Measurements from ENCODE around the gene RNF43.

The RNF43 gene

DNA sequence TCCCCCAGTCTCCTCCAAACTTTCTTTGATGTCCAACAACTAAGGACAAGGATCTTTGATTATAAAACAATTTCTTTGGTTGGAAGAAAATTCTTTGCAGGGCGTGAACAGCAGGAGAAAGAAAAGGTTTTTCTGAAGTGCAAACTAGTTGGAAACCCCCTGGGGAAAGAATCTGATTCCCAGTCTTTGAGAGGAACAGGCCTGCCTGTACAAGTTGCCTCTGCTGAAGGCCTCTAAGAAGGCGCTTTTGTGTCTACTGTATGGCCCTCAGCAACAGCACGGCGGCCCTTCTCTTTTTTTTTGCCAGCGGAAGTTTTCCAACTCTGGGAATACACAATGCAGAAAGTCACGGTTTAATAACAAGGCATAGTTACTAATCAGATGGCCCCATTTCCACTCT is 14.0 kb downstream of the RNF43 start:
- Histone ChIP-seq H3K4me1 (ENCODE audit: control insufficient read depth, low read length) (no peaks in the 10 kb centered on the region), H3K4me2 (ENCODE audit: low read length) (no peak overlapping the region), H3F3A (ENCODE audit: control insufficient read depth, insufficient read depth) (no peaks in the 10 kb centered on the region), H4K20me1 (ENCODE audit: control insufficient read depth, insufficient read depth, low read depth, low read length) (no peaks in the 10 kb centered on the region), H3K9me2 (replicated peaks; ENCODE audit: control insufficient read depth, low read length) (no peaks in the 10 kb centered on the region), H3K36me3 (ENCODE audit: control insufficient read depth, low read length) (no peaks in the 10 kb centered on the region), H3K9me3 (ENCODE audit: control insufficient read depth, insufficient read depth, low read length) (no peaks in the 10 kb centered on the region), H3K27me3 (ENCODE audit: control insufficient read depth, low read length) (peaks cover 28% of the 10 kb centered on the region), H3K4me3 (ENCODE audit: low read length) (no peak overlapping the region), H3K27ac (ENCODE audit: low read depth, low read length) (no peak overlapping the region), H3K79me2 (ENCODE audit: control insufficient read depth, low read length) (no peaks in the 10 kb centered on the region)
- TF ChIP-seq EZH2phosphoT487 (IDR thresholded peaks at IDR 0.05; ENCODE audit: borderline replicate concordance, low read length): no peak
- TF ChIP-seq, protein P1, sequence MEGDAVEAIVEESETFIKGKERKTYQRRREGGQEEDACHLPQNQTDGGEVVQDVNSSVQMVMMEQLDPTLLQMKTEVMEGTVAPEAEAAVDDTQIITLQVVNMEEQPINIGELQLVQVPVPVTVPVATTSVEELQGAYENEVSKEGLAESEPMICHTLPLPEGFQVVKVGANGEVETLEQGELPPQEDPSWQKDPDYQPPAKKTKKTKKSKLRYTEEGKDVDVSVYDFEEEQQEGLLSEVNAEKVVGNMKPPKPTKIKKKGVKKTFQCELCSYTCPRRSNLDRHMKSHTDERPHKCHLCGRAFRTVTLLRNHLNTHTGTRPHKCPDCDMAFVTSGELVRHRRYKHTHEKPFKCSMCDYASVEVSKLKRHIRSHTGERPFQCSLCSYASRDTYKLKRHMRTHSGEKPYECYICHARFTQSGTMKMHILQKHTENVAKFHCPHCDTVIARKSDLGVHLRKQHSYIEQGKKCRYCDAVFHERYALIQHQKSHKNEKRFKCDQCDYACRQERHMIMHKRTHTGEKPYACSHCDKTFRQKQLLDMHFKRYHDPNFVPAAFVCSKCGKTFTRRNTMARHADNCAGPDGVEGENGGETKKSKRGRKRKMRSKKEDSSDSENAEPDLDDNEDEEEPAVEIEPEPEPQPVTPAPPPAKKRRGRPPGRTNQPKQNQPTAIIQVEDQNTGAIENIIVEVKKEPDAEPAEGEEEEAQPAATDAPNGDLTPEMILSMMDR (IDR thresholded peaks at IDR 0.05; ENCODE audit: low read depth, low read length, poor library complexity, severe bottlenecking): no peak

DNA sequence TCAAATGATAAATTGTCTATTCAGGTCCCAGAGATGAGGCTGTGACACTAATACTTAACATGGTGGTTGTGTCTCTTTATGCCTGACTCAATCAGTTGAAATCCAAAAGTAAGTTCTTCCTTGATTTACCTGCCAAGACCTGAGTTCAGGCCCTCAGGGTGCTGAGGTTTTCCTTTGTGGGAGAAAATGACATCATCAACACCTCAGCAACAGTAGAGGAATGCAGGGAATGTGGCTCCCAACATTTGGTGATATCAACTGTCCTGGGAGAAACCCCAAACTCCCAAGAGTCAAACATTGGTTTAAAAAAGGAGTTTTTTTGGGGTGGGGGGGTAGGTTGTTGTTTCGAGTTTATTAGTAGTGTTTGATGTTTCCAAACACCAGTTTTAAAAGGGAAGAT is 14.7 kb downstream of the RNF43 start:
- H3K9me3 ChIP-seq (ENCODE audit: control insufficient read depth, insufficient read depth, low read length): no peaks in the 10 kb centered on the region
- H3K27me3 ChIP-seq (ENCODE audit: control insufficient read depth, low read length): peaks cover 31% of the 10 kb centered on the region
- H3K36me3 ChIP-seq (ENCODE audit: control insufficient read depth, low read length): no peaks in the 10 kb centered on the region
- no peaks in the 10 kb centered on the region for H3K9me2 ChIP-seq (replicated peaks; ENCODE audit: control insufficient read depth, low read length)
- no peak overlapping the region for H3K4me2 ChIP-seq (ENCODE audit: low read length)
- H3K4me3 ChIP-seq (ENCODE audit: low read length): no peak overlapping the region
- no peaks in the 10 kb centered on the region for H3K79me2 ChIP-seq (ENCODE audit: control insufficient read depth, low read length)
- H4K20me1 ChIP-seq (ENCODE audit: control insufficient read depth, insufficient read depth, low read depth, low read length): no peaks in the 10 kb centered on the region
- no peaks in the 10 kb centered on the region for H3F3A ChIP-seq (ENCODE audit: control insufficient read depth, insufficient read depth)
- no peaks in the 10 kb centered on the region for H3K4me1 ChIP-seq (ENCODE audit: control insufficient read depth, low read length)
- TF ChIP-seq, protein P1 (IDR thresholded peaks at IDR 0.05; ENCODE audit: low read depth, low read length, poor library complexity, severe bottlenecking): no peak
- TF ChIP-seq EZH2phosphoT487 (IDR thresholded peaks at IDR 0.05; ENCODE audit: borderline replicate concordance, low read length): no peak
- H3K27ac ChIP-seq (ENCODE audit: low read depth, low read length): no peak overlapping the region

DNA sequence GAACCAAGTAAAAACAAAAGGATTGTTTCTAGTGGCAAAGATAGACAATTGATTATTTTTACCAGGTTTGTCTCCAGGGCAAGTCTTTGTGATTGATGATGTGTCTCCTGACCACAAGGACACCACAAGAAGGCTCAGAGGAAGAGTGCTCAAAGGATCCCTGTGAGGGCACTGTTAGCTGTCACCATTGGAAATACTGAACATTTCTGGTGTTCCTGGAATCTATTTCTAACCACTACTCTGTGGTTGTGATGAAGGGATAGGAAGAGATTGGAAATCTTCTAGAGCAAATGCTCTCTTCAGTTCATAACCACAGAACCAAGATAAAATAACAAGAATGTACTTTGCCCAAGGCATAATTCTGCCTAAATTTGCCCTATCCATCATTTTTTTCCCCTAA is 15.3 kb downstream of the RNF43 start:
- H3K4me1 ChIP-seq (ENCODE audit: control insufficient read depth, low read length): no peaks in the 10 kb centered on the region
- TF ChIP-seq, protein P1 (IDR thresholded peaks at IDR 0.05; ENCODE audit: low read depth, low read length, poor library complexity, severe bottlenecking): no peak
- no peak for TF ChIP-seq EZH2phosphoT487 (IDR thresholded peaks at IDR 0.05; ENCODE audit: borderline replicate concordance, low read length)
- no peaks in the 10 kb centered on the region for H3F3A ChIP-seq (ENCODE audit: control insufficient read depth, insufficient read depth)
- H3K4me2 ChIP-seq (ENCODE audit: low read length): no peak overlapping the region
- no peaks in the 10 kb centered on the region for H3K9me2 ChIP-seq (replicated peaks; ENCODE audit: control insufficient read depth, low read length)
- no peak overlapping the region for H3K27ac ChIP-seq (ENCODE audit: low read depth, low read length)
- no peaks in the 10 kb centered on the region for H3K9me3 ChIP-seq (ENCODE audit: control insufficient read depth, insufficient read depth, low read length)
- H3K79me2 ChIP-seq (ENCODE audit: control insufficient read depth, low read length): no peaks in the 10 kb centered on the region
- H4K20me1 ChIP-seq (ENCODE audit: control insufficient read depth, insufficient read depth, low read depth, low read length): no peaks in the 10 kb centered on the region
- H3K36me3 ChIP-seq (ENCODE audit: control insufficient read depth, low read length): no peaks in the 10 kb centered on the region
- H3K4me3 ChIP-seq (ENCODE audit: low read length): no peak overlapping the region
- H3K27me3 ChIP-seq (ENCODE audit: control insufficient read depth, low read length): peaks cover 31% of the 10 kb centered on the region

DNA sequence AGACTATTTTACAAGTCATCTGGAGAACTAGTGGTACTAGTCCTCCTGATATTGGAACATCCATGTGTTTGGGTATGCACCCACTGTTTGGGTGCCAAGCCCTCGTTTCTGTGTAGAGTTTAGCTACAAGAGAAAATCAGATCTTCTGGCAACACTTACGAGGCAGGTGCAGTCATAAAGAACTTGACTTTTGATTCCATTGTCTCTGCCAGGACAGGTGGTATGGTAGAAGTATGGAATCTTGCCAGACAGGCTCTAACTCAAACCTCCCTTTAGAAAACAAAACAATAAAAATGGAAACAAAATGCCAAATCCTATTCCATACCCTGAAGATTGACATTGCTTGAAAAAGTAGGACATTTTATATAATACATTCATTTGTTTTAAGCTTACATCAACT is 16.0 kb downstream of the RNF43 start:
- Histone ChIP-seq H3K27ac (ENCODE audit: low read depth, low read length) (no peak overlapping the region), H4K20me1 (ENCODE audit: control insufficient read depth, insufficient read depth, low read depth, low read length) (no peaks in the 10 kb centered on the region), H3K9me2 (replicated peaks; ENCODE audit: control insufficient read depth, low read length) (no peaks in the 10 kb centered on the region), H3K4me2 (ENCODE audit: low read length) (no peak overlapping the region), H3K9me3 (ENCODE audit: control insufficient read depth, insufficient read depth, low read length) (no peaks in the 10 kb centered on the region), H3K36me3 (ENCODE audit: control insufficient read depth, low read length) (no peaks in the 10 kb centered on the region), H3F3A (ENCODE audit: control insufficient read depth, insufficient read depth) (no peaks in the 10 kb centered on the region), H3K27me3 (ENCODE audit: control insufficient read depth, low read length) (peaks cover 31% of the 10 kb centered on the region), H3K4me3 (ENCODE audit: low read length) (no peak overlapping the region), H3K79me2 (ENCODE audit: control insufficient read depth, low read length) (no peaks in the 10 kb centered on the region), H3K4me1 (ENCODE audit: control insufficient read depth, low read length) (no peaks in the 10 kb centered on the region)
- TF ChIP-seq EZH2phosphoT487 (IDR thresholded peaks at IDR 0.05; ENCODE audit: borderline replicate concordance, low read length): no peak
- TF ChIP-seq, protein P1 (IDR thresholded peaks at IDR 0.05; ENCODE audit: low read depth, low read length, poor library complexity, severe bottlenecking): no peak

Measured in DOHH2 (cell line).